ENCODE measurements around the gene LAMA2.

Gene LAMA2

DNA sequence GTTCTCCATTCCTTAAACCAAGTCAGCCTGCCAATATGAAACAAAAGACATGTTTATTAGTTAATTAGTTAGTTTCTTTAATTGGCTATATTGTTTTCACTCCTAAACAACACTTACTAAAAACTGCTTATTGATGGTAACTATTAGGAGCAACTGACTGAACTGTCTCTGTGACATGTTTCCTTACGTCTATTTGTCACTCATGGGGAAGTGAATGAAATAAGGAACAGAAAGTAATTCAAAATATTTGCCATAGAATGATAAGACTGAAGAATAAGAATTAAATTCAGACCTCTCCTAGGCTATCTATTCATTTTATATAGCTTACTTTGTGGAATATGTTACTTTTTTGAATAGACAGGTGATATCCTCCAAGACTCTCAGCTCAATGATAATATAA lies 217.2 kb downstream of the LAMA2 start:
- TF ChIP-seq, protein P1, sequence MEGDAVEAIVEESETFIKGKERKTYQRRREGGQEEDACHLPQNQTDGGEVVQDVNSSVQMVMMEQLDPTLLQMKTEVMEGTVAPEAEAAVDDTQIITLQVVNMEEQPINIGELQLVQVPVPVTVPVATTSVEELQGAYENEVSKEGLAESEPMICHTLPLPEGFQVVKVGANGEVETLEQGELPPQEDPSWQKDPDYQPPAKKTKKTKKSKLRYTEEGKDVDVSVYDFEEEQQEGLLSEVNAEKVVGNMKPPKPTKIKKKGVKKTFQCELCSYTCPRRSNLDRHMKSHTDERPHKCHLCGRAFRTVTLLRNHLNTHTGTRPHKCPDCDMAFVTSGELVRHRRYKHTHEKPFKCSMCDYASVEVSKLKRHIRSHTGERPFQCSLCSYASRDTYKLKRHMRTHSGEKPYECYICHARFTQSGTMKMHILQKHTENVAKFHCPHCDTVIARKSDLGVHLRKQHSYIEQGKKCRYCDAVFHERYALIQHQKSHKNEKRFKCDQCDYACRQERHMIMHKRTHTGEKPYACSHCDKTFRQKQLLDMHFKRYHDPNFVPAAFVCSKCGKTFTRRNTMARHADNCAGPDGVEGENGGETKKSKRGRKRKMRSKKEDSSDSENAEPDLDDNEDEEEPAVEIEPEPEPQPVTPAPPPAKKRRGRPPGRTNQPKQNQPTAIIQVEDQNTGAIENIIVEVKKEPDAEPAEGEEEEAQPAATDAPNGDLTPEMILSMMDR (conservative IDR thresholded peaks at IDR 0.05; ENCODE audit: low read depth, low read length), result no peak
- no peak for DNase-seq (ENCODE audit: low read depth)
- no peak overlapping the region for H3K4me3 ChIP-seq (ENCODE audit: low read depth, low read length)

DNA sequence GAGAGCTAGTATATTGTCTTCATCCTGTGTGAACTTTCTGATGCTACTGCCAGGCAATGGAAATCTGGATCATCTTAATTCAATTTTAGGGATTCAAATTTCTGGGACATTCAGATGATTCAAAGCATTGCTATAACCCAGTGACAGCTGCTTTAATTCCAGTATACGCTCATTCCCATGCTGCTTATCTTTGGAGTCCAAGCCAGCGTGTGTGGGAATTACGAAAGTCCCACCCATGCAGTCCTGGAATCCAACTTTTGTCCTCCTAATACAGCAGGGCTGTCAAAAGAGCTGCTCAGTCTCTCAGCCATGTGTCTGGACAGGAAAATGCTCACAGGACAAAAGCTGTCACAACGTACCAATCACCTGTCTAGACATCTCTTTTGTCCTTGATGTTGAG lies 219.8 kb downstream of the LAMA2 start:
- TF ChIP-seq, protein P1 (conservative IDR thresholded peaks at IDR 0.05; ENCODE audit: low read depth, low read length), result no peak
- peak; percentile 45 for DNase-seq (ENCODE audit: low read depth)
- no peak overlapping the region for H3K4me3 ChIP-seq (ENCODE audit: low read depth, low read length)

DNA sequence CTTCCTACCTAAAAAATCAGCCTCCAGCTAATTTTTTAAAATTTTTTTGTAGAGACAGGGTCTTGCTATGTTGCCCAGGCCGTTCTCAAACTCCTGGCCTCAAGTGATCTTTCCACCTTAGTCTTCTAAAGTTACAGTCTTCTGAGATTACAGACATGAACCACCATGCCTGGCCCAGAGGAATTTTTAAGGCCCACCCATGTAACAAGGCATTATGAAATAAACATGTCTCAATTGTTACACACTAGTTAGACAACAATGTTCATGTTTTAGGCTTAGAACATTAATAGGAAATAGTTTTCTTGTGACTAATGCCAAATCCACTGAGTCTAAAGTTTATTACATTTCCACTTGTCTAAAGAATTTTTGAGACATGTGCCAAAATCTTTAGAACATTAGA lies 221.2 kb downstream of the LAMA2 start:
- TF ChIP-seq, protein P1 (conservative IDR thresholded peaks at IDR 0.05; ENCODE audit: low read depth, low read length), result no peak
- no peak overlapping the region for H3K4me3 ChIP-seq (ENCODE audit: low read depth, low read length)
- peak; percentile 73 for DNase-seq (ENCODE audit: low read depth)

DNA sequence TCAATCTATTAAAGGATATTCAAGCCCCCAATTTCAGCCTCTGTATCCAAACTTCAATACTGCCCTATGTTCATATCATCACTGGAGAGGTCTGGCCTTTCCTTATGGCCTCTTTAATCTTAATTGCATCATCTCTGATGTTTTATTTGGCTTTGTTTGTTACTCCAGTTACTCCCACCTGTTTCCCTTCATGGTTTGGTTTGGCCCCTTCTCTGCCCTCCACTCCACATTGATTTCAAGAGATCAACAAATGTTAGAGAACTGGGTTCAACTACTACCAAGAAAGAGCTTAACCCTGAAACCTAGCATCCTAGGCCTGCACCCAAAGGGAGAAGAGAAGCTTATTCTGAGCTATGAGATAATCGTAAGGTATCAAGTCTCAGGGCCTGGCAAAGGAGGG lies 221.6 kb downstream of the LAMA2 start:
- no peak overlapping the region for H3K4me3 ChIP-seq (ENCODE audit: low read depth, low read length)
- TF ChIP-seq, protein P1 (conservative IDR thresholded peaks at IDR 0.05; ENCODE audit: low read depth, low read length), result no peak
- DNase-seq (ENCODE audit: low read depth), result peak; percentile 23

DNA sequence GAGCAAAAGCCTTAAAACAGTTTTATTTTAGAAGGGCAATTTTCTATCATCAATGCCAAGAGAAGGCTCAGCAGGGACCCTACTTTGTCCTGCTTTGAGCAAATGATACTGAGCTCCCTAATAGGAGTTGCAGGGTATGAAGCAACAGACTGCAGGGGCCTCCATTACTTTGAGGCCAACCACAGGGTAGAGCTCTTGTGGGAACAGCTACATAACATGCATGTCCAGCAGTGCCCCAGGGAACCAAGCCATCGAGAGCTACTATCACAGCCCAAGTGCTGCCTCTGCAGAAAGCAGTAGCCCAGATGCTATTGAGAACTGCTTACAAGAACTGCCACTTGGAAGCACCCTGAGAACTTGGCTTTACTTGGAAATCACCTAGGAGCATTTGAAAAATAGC lies 222.1 kb downstream of the LAMA2 start:
- TF ChIP-seq, protein P1 (conservative IDR thresholded peaks at IDR 0.05; ENCODE audit: low read depth, low read length), result no peak
- H3K4me3 ChIP-seq (ENCODE audit: low read depth, low read length), result no peak overlapping the region
- peak; percentile 83 for DNase-seq (ENCODE audit: low read depth)

DNA sequence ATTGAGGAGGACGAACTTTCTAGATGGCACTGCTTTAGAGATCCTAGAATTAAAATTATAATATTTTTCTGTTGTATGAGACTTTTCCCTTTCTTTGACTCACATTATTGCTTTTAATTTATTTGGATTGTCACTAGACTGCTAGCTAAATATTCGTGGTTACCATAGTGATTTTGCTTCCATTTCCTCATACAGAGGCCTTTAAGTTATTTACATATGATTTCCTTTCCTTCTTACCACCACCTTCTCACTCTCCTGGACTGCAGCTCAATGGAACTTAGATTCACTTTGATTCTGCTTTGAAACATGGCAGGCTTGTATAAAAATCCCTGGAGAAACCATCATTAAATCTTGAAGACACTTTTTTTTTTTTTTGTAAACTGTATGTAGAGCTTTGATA lies 222.9 kb downstream of the LAMA2 start:
- no peak overlapping the region for H3K4me3 ChIP-seq (ENCODE audit: low read depth, low read length)
- DNase-seq (ENCODE audit: low read depth), result no peak
- TF ChIP-seq, protein P1 (conservative IDR thresholded peaks at IDR 0.05; ENCODE audit: low read depth, low read length), result no peak

DNA sequence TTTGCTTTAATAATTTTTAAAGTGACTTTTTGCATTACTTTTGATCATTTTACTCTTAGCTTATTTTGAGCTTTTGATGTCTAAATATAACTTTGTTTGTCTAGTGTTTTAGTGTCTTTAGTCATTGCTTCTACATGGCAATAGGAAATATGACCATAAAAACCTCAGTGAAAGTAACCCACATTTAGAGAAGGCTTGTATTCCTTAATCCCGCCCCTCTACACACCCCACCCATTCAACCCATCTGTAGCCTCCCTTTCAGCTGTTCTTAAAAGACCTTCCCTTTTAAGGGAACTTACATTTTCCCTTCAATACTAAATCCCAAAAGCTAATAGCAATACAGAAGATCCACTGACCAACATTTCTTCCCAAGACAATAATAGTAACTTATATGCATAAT lies 225.4 kb downstream of the LAMA2 start:
- H3K4me3 ChIP-seq (ENCODE audit: low read depth, low read length), result no peak overlapping the region
- DNase-seq (ENCODE audit: low read depth), result no peak
- TF ChIP-seq, protein P1 (conservative IDR thresholded peaks at IDR 0.05; ENCODE audit: low read depth, low read length), result no peak

Data from choroid plexus epithelial cell (primary cell).